Airway epithelial cell (primary cell): Measurements from ENCODE around the gene DEFB124. TPM values are rescaled to one million over a fixed set of nuclear protein-coding genes. Genes with fewer than 3 reads are reported as not detected.

Experiments used
- total RNA-seq: library from RNA; depleted of rRNA; stranded (reverse); fragments of >200 nt; gene quantifications from 2 replicates; pipeline ENCODE4 v1.2.3, GENCODE V29; 2015

DEFB124 gene, protein sequence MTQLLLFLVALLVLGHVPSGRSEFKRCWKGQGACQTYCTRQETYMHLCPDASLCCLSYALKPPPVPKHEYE
- not detected in 2 replicates for total RNA-seq

DNA sequence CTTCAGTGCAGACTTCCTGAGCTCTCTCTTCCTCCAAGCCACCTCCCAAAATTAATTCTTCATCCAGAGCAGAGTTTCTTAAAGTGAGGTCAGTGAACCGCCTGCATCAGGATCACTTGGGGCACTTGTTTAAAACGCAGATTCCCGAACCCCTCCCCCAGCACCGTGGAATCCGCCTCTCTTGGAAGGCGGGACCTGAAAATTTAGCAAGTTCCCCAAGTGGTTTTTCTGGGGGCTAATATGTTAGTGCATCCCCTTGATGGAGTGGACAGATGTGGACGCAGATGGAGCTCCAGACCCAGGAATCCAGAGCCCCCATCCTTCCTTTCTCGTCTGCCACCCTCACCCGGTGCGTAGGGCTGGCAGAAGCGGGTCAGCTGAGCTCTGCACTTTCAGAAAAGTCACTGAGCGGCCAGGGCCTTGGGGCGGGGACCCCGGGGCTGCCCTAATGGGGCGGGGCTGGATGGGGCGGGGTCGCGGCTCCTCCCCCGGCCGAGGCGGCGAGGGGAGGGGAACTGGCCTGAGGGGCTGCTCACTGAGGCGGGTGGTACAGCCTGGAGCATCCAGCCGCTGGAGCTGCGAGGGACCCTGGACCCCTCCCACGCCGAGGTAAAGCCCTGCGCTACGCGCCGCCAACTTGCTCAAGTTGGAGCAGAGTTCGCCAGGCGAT lies at the start of gene DEFB124, which contains the start of gene REM1:
Gene DEFB124 (minus strand): TSS at position 370 of the 670 bp plus-strand sequence. CDS start 2,114 bp downstream, outside the sequence.
Gene REM1 (plus strand): TSS at position 531 of the 670 bp plus-strand sequence. CDS start 1,158 bp downstream, outside the sequence.

DNA sequence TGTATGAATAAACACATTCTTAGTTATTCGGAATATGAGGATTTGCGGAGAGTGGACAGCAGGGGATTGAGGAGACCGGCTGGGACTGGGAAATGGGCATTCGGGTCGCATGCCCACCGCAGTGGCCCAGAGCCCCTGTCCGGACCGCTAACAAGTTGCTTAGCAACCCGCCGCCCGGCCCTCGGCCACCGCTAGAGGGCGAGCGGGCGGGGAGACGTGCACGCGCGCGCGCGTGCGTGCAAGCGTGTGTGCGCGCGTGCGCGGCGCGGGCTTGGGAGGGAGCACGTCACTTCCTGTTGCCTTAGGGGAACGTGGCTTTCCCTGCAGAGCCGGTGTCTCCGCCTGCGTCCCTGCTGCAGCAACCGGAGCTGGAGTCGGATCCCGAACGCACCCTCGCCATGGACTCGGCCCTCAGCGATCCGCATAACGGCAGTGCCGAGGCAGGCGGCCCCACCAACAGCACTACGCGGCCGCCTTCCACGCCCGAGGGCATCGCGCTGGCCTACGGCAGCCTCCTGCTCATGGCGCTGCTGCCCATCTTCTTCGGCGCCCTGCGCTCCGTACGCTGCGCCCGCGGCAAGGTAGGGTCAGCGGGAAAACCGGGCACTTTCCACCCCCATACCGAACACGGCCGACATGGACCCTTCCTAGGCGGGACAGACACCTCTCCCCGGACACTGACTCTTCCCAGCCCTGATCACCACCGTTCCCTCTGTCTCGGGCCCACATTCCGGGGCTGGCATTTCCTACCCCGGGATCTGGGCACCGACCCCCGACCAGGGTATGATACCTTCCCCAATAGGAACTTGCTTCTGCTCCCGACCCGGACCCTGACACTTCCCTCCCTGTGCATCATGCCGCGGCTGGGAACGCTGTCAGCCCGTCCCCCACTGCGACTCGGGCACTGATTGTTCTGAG lies 39.5 kb upstream of the DEFB124 start, which contains the start of gene HM13:
Gene HM13 (plus strand): TSS at position 289 of the 918 bp plus-strand sequence. CDS start 110 bp downstream, at position 399.

DNA sequence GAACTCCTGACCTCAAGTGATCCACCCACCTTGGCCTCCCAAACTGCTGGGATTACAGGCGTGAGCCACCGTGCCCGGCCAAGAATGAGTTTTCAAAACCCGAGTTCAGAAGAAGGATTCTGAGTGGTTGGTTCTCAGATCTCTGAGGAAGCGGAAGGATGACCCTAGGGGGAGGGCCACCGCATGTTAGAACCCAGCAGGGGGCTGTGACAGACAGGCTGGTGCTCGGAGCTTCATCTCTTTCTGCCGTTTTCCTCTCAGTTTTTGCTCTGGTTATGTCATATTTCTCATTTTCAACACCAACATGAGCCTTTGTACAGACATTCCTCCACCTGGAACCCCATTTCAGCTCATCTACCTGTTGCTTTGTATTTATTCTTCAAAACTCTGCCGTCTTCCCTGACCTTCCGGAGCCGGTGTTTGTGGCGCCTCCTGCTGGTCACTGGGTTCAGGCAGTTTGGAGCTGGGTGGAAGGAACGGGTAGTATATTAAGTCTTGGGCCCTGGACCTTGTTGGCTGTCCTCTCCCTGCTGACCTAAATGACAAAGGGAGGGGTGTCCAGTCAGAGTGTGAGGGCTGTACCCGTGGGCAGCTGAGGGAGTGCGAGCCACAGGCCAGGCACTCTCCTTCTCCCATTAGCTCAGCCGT lies 34.8 kb downstream of the DEFB124 start, which contains the start of gene DEFB123:
Gene DEFB123 (plus strand): TSS at position 621 of the 648 bp plus-strand sequence. CDS start 67 bp downstream, outside the sequence.

Other genes with a start within 250 kb of the DEFB124 start
- gene DEFB115, start 217.5 kb downstream of the DEFB124 start, total RNA-seq, result not detected in 2 replicates
- not detected in 2 replicates for gene DEFB116, start 166.5 kb downstream of the DEFB124 start, total RNA-seq
- gene DEFB118, start 106.5 kb downstream of the DEFB124 start, total RNA-seq, result not detected in 2 replicates
- not detected in 2 replicates for gene DEFB119, start 84.5 kb downstream of the DEFB124 start, total RNA-seq
- gene DEFB121, start 68.9 kb downstream of the DEFB124 start, total RNA-seq, result not detected in 2 replicates
- not detected in 2 replicates for gene DEFB123, start 34.5 kb downstream of the DEFB124 start, total RNA-seq
- gene REM1, start 161 bp upstream of the DEFB124 start, total RNA-seq, result not detected in 2 replicates
- gene HM13, start 39.3 kb upstream of the DEFB124 start, total RNA-seq, result 55.3 and 92.6 TPM in 2 replicates
- 651 and 673 TPM in 2 replicates for gene ID1, start 130.2 kb upstream of the DEFB124 start, total RNA-seq
- gene COX4I2, start 162.8 kb upstream of the DEFB124 start, total RNA-seq, result not detected in 2 replicates
- gene BCL2L1, start 247.7 kb upstream of the DEFB124 start, total RNA-seq, result 72.1 and 98.5 TPM in 2 replicates